Memory B cell (primary cell): Measurements from ENCODE around the gene SYT3.
"Not testable (repeated sequence)": the region's sequence is repeated elsewhere in the genome, so short reads cannot be mapped to it uniquely, and the experiment has no call there.

Source experiments
- ATAC-seq: fragments of 150-1000 bp; cut with Tn5 transposase; 2 replicates; pipeline ENCODE4 v1.10.0; 2021; ENCODE audit warnings: low read depth, mild to moderate bottlenecking, moderate library complexity
- DNase-seq, 2 donors: peaks; one replicate each; pipeline ENCODE4 v3.0.0; 2022; ENCODE audit warnings: low spot score in 2 of 2
- H3K27ac Mint-ChIP-seq: one replicate; pipeline ENCODE4 v1.8.0; 2022; ENCODE audit warnings: mild to moderate bottlenecking, moderate library complexity, mixed read lengths
- H3K27me3 Mint-ChIP-seq: one replicate; pipeline ENCODE4 v1.8.0; 2022; ENCODE audit warnings: mixed read lengths
- H3K36me3 Mint-ChIP-seq: one replicate; pipeline ENCODE4 v1.8.0; 2022; ENCODE audit warnings: mild to moderate bottlenecking, mixed read lengths
- H3K4me1 Mint-ChIP-seq: one replicate; pipeline ENCODE4 v1.8.0; 2022; ENCODE audit warnings: mixed read lengths
- H3K4me3 Mint-ChIP-seq: one replicate; pipeline ENCODE4 v1.8.0; 2022; ENCODE audit warnings: mild to moderate bottlenecking, moderate library complexity, mixed read lengths
- H3K9me3 Mint-ChIP-seq: one replicate; pipeline ENCODE4 v1.8.0; 2022; ENCODE audit warnings: mixed read lengths

SYT3 gene

DNA sequence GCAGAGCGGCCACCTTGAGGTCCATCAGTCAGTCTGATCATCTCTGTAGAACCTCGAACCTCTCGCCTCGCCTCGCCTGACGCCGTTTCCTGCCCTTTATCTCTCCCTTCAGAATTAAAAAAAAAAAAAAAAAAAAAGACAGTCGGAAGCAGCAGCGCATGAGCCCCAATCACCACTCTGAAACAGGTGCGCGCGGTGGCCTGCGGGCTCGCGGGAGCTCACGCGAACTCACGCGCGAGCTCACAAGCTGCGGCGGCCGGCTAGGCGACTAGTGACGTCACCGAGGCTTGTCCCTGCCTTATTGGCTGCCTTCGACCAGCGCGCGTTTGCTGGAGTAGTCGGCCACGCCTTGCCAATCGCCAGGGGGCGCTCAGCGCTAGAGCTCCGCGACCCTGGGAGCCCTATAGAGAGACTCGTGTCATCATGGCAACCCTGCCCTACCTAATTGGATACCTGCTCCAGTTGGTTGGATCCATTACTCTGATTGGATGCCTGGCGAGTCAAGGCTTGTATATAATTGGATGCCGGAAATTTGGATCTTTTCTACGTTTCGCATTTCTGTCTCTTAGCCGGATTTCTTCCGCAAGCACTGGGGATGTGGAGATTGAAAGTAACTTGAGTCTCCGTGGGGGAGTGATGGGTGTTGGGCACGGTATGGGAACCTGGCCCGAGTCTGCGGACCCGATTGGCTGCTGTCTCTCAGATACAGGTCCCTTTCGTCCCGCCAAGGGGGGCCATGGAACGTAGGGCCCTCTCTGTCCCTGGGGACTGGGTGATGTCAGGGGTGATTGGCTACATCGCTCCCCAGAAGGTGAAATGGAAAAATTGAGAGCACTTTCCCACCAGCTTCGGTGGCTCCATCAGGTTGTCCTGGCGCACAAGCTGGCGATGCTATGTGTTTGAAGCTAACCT lies 31.6 kb downstream of the SYT3 start:
- peaks cover 8% of the 10 kb centered on the region for H3K4me1 Mint-ChIP-seq
- peaks cover 12% of the 10 kb centered on the region for H3K27me3 Mint-ChIP-seq
- DNase-seq (peak; percentile 33 to 48), ATAC-seq (peak; percentile 80)
- no peak overlapping the region for H3K4me3 Mint-ChIP-seq
- H3K36me3 Mint-ChIP-seq, result peaks cover 5% of the 10 kb centered on the region
- peaks cover 12% of the 10 kb centered on the region for H3K9me3 Mint-ChIP-seq
- H3K27ac Mint-ChIP-seq, result no peak overlapping the region

DNA sequence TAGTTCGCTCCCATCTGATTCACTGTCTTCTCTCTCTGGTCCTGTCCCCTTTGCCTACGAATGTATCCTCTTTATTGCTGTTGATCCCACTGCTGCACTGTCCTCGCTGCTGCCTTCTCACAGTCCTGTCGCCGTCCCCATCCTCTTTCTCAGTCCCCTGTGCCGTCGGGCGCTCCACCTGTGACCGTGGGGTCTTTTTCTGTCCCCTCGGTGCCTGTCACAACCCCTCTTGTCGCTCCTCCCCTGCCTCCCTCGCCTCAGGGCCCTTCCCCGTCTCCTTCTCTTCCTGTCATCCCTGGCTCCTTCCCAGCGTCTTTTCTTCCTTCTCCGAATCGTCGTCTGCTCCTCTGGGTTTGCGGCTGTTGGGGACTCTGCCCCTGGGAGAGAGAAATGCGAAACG lies 32.3 kb downstream of the SYT3 start:
- Mint-ChIP-seq H3K27ac (no peak overlapping the region), H3K4me1 (peaks cover 8% of the 10 kb centered on the region), H3K9me3 (peaks cover 12% of the 10 kb centered on the region), H3K36me3 (peaks cover 7% of the 10 kb centered on the region), H3K27me3 (peaks cover 16% of the 10 kb centered on the region), H3K4me3 (no peak overlapping the region)
- ATAC-seq (no peak), DNase-seq (no peak)

DNA sequence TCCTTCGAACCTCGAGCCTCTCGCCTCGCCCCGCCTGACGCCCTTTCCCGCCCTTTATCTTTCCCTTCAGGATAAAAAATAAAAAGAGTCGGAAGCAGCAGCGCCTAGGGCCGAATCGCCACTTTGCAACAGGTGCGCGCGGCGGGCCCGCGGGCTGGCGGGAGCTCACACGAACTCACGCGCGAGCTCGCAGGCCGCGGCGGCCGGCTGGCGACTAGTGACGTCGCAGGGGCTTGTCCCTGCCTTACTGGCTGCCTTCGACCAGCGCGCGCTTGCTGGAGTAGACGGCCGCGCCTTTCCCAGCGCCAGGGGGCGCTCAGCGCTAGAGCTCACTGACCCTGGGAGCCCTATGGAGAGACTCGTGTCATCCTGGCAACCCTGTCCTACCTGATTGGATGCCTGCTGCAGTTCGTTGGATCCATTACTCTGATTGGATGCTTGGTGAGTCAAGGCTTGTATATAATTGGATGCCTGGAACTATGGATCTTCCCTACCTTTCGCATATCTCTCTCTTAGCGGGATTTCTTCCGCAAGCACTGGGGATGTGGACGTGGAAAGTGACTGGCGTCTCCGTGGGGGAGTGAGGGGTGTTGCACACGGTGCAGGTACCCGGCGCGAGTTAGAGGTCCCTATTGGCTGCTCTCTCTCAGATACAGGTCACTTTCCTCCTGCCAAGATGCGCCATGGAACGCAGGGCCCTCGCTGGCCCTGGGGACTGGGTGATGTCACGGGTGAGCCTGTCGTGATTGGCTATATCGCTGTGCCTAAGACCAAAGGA lies 33.4 kb downstream of the SYT3 start:
- not testable (repeated sequence) for H3K27ac Mint-ChIP-seq, H3K36me3 Mint-ChIP-seq, ATAC-seq, H3K4me3 Mint-ChIP-seq, H3K4me1 Mint-ChIP-seq, DNase-seq
- Mint-ChIP-seq H3K9me3 (peaks cover 12% of the 10 kb centered on the region), H3K27me3 (peaks cover 23% of the 10 kb centered on the region)

DNA sequence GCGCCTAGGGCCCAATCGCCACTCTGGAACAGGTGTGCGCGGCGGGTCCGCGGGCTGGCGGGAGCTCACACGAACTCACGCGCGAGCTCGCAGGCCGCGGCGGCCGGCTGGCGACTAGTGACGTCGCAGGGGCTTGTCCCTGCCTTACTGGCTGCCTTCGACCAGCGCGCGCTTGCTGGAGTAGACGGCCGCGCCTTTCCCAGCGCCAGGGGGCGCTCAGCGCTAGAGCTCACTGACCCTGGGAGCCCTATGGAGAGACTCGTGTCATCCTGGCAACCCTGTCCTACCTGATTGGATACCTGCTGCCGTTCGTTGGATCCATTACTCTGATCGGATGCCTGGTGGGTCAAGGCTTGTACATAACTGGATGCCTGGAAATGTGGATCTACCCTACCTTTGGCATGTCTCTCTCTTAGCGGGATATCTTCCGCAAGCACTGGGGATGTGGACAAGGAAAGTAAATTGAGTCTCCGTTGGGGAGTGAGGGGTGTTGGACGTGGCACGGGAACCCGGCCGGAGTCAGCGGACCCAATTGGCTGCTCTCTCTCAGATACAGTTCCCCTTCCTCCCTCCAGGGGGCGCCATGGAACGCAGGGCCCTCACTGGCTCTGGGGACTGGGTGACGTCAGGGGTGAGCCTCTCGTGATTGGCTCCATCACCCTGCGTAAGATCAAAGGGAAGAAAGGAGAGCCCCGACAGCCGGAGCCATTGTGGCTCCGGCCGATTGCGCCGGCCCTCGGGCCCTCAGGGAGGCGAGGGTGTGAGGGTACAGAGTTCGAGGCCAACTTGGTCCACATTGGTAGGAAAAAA lies 35.2 kb downstream of the SYT3 start:
- not testable (repeated sequence) for DNase-seq, ATAC-seq, H3K27ac Mint-ChIP-seq, H3K4me1 Mint-ChIP-seq, H3K36me3 Mint-ChIP-seq, H3K4me3 Mint-ChIP-seq
- Mint-ChIP-seq H3K9me3 (peaks cover 12% of the 10 kb centered on the region), H3K27me3 (peaks cover 23% of the 10 kb centered on the region)

DNA sequence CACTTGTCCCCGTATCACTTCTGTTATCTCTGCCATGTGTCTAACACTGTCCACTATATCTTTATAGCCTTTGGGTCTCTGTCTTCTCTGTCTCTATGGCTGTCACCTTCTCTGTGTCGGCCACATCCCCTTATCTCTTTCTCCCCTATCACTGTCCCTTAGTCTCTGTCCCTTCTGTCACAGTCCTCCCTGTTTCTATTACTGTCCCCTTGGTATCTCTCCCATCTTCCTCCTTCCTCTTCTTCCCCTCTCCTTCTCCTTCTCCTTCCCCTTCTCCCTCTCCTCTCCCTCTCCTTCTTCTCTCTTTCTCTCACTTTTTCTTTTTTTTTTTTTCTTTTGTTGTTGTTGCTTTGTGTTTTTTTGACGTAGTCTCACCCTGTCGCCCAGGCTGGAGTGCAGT lies 36.7 kb downstream of the SYT3 start:
- Mint-ChIP-seq H3K36me3 (peaks cover 3% of the 10 kb centered on the region), H3K27ac (no peak overlapping the region), H3K9me3 (peaks cover 8% of the 10 kb centered on the region), H3K4me1 (peaks cover 3% of the 10 kb centered on the region), H3K4me3 (no peak overlapping the region), H3K27me3 (peaks cover 23% of the 10 kb centered on the region)
- DNase-seq (no peak), ATAC-seq (no peak)

DNA sequence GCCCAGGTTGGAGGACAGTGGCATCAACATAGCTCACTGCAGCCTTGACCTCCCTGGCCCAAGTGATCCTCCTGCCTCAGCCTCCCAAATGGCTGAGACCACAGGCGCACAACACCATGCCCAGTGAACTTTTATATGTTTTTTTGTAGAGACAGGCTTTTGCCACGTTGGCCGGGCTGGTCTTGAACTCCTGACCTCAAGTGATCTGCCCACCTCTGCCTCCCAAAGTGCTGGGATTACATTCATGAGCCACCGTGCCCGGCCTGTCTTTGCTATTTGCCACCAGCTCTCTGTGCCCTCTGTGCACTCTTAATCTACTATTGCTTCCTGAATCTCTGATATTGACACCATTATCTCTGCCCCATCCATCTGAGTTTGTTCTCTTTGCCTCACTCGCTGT lies 37.2 kb downstream of the SYT3 start:
- ATAC-seq (no peak), DNase-seq (no peak)
- H3K4me3 Mint-ChIP-seq, result no peak overlapping the region
- H3K27me3 Mint-ChIP-seq, result peaks cover 21% of the 10 kb centered on the region
- H3K36me3 Mint-ChIP-seq, result peaks cover 3% of the 10 kb centered on the region
- peaks cover 3% of the 10 kb centered on the region for H3K4me1 Mint-ChIP-seq
- H3K9me3 Mint-ChIP-seq, result peaks cover 6% of the 10 kb centered on the region
- H3K27ac Mint-ChIP-seq, result no peak overlapping the region

DNA sequence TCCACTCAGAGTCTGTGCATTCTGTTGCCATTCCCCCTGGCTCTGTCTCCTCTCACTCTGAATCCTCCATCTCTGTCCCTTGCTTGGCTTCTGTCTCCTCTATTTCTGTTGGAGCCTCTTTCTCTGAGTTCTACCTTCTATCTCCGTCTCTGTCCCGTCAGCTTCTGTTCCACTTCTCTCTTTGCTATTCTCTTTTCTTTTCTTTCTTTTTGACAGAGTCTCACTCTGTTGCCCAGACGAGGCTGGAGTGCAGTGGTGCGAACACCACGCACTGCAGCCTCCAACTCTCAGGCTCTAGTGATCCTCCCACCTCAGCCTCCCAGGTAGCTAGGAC lies 37.6 kb downstream of the SYT3 start:
- ATAC-seq, result no peak
- no peak overlapping the region for H3K27ac Mint-ChIP-seq
- no peak overlapping the region for H3K4me3 Mint-ChIP-seq
- no peak for DNase-seq
- H3K9me3 Mint-ChIP-seq, result peaks cover 2% of the 10 kb centered on the region
- no peaks in the 10 kb centered on the region for H3K4me1 Mint-ChIP-seq
- H3K27me3 Mint-ChIP-seq, result peaks cover 17% of the 10 kb centered on the region
- peaks cover 3% of the 10 kb centered on the region for H3K36me3 Mint-ChIP-seq

DNA sequence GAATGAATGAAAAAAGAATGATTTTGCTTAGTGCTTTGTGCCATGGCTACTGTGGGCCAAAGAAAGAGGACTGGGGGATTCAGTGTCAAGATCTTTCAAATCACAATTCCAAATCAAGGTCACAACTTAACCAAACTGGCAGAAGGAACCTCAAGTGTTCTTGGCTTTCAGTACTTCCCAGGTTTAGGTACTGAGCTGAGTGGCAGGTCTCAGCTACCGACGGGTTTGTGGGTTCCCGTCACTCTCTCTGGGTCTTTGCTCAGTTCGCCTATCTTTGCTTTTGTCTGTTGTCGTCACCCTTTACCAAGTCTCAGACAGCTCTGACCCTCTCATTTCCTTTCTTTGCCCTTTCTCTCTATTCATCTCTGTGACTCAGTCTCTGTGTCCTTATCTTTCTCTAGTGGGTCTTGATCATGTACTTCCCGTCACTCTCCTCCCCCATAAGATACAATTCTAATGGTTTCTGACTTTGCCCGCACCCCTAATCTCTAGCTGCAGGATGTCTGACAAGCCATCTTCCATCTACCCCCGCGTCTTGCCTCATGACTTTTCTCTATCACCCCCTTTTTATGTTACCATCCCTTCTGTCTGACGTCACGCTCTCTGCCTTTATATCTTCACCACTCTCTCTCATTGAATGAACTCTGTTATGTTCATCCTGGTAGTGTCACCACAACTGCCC lies 38.1 kb downstream of the SYT3 start:
- ATAC-seq (no peak), DNase-seq (no peak)
- no peak overlapping the region for H3K4me3 Mint-ChIP-seq
- peaks cover 2% of the 10 kb centered on the region for H3K9me3 Mint-ChIP-seq
- no peaks in the 10 kb centered on the region for H3K4me1 Mint-ChIP-seq
- H3K27me3 Mint-ChIP-seq, result peaks cover 17% of the 10 kb centered on the region
- H3K27ac Mint-ChIP-seq, result no peak overlapping the region
- peaks cover 3% of the 10 kb centered on the region for H3K36me3 Mint-ChIP-seq

DNA sequence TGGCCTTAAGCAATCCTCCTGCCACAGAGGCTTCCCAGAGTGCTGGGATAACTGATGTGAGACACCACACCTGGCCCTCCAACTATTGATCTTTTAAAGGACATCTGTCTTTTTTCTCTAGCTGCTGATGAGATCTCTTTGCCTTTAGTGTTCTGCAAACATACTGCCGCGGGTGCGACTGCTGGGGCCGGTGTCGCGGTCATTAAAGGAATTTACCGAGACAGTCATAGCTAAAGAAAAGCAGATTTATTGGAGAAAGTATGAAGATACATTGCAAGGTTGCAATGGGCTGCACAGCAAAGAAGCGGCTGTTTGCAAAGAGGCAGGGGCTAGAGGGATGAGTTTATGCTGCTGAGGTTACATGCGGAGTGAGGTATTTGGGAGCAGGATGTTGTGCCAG lies 40.3 kb downstream of the SYT3 start:
- Mint-ChIP-seq H3K27ac (no peak overlapping the region), H3K36me3 (peaks cover 2% of the 10 kb centered on the region), H3K9me3 (no peaks in the 10 kb centered on the region), H3K4me3 (no peak overlapping the region), H3K4me1 (no peaks in the 10 kb centered on the region), H3K27me3 (peaks cover 17% of the 10 kb centered on the region)
- DNase-seq, result no peak
- no peak for ATAC-seq

DNA sequence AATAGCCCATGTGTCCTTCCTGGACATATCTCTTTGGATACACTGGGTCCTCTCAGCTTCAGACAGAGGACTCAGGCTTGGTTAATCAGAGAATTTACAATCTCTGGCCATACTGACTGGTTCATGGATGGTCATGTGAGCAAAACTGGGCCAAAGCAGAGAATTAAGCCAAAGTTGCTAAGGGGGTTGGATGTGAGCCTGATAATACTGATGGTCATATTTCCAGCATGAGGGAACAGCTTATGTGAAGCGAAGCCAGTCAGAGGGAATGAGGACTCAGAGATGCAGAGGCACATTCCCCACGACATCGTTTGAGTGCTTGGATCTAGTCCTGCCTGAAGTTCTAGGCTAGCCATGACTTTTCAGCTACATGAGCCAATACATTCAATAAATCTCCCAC lies 49.5 kb downstream of the SYT3 start:
- H3K27me3 Mint-ChIP-seq, result peaks cover 10% of the 10 kb centered on the region
- ATAC-seq, result no peak
- no peaks in the 10 kb centered on the region for H3K9me3 Mint-ChIP-seq
- H3K4me3 Mint-ChIP-seq, result no peak overlapping the region
- DNase-seq, result no peak
- H3K27ac Mint-ChIP-seq, result no peak overlapping the region
- H3K36me3 Mint-ChIP-seq, result no peaks in the 10 kb centered on the region
- no peaks in the 10 kb centered on the region for H3K4me1 Mint-ChIP-seq

DNA sequence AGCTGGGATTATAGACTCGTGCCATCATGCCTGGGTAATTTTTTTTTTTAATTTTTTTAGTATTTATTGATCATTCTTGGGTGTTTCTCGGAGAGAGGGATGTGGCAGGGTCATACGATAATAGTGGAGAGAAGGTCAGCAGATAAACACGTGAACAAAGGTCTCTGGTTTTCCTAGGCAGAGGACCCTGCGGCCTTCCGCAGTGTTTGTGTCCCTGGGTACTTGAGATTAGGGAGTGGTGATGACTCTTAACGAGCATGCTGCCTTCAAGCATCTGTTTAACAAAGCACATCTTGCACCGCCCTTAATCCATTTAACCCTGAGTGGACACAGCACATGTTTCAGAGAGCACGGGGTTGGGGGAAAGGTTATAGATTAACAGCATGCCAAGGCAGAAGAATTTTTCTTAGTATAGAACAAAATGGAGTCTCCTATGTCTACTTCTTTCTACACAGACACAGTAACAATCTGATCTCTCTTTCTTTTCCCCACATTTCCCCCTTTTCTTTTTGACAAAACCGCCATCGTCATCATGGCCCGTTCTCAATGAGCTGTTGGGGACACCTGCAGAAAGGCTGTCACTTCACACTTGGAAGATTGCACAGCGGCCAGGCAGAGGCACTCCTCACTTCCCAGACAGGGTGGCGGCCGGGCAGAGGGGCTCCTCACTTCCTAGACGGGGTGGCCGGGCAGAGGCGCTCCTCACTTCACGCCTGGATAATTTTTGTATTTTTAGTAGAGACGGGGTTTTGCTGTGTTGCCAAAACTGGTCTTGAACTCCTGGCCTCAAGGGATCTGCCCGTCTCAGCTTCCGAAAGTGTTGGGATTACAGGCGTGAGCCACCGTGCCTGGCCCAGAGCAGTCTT lies 57.7 kb downstream of the SYT3 start:
- H3K4me3 Mint-ChIP-seq, ATAC-seq, H3K9me3 Mint-ChIP-seq, H3K4me1 Mint-ChIP-seq, DNase-seq, H3K36me3 Mint-ChIP-seq, H3K27me3 Mint-ChIP-seq, H3K27ac Mint-ChIP-seq: not testable (repeated sequence)

DNA sequence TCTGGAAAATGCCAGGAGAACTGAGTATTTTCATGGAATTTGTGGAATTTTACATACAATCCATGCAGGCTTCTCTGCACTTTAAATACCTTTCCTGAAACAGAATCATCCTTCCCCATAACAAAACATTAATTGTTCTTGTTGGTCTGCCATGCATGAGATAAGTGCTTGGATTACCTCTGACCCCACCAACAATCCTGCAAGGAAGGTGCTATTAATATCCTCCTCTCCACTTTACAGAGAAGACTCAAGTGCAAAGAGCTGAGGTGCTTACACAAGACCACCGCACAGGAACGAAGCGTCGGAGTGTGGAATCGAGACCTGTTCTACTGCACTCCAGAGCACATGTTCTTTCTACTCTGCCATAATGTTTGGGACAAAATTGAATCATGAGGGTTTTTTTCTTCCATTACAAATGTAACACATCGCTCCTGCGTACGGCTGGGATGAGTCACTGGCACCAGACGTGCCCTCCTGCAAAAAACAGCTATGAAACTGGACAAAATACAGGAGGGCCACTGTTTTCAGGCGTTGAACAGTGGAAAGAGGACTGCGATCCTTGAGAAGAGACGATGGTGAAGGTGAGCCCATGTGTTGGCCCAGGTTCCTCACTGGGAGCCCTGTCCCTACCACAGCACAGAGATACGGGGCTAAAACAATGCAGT lies 58.6 kb downstream of the SYT3 start:
- H3K4me1 Mint-ChIP-seq, result no peaks in the 10 kb centered on the region
- ATAC-seq (no peak), DNase-seq (no peak)
- peaks cover 4% of the 10 kb centered on the region for H3K9me3 Mint-ChIP-seq
- peaks cover 6% of the 10 kb centered on the region for H3K27me3 Mint-ChIP-seq
- H3K36me3 Mint-ChIP-seq, result peaks cover 4% of the 10 kb centered on the region
- no peak overlapping the region for H3K4me3 Mint-ChIP-seq
- no peak overlapping the region for H3K27ac Mint-ChIP-seq
